HepG2 (cell line): Measurements from ENCODE around the gene STK24. TPM values are rescaled to one million over a fixed set of nuclear protein-coding genes. Genes with fewer than 3 reads are reported as not detected.

Experiments
- ARID3A ChIP-seq: IDR thresholded peaks from 2 replicates; pipeline ENCODE4 v1.6.1; 2012; ENCODE audit warnings: low read depth, low read length, improper control_type of control experiment
- FOXO4 ChIP-seq: sonication (generic); formaldehyde crosslinking; conservative IDR thresholded peaks from 2 replicates; pipeline ENCODE4 v1.8.1; 2023; ENCODE audit warnings: missing genetic modification reagents
- GMEB1 ChIP-seq: sonication (generic); formaldehyde crosslinking; IDR thresholded peaks from 2 replicates; pipeline ENCODE4 v1.5.1; 2020; ENCODE audit warnings: missing genetic modification reagents, mild to moderate bottlenecking, borderline replicate concordance
- KLF11 ChIP-seq: IDR thresholded peaks from 2 replicates; pipeline ENCODE4 v1.6.1; 2016; ENCODE audit warnings: missing compliant biosample characterization
- KLF9 ChIP-seq: IDR thresholded peaks from 2 replicates; pipeline ENCODE4 v1.6.1; 2016; ENCODE audit warnings: low read depth
- MAF1 ChIP-seq: sonication (generic); formaldehyde crosslinking; IDR thresholded peaks from 2 replicates; pipeline ENCODE4 v1.5.0; 2020; ENCODE audit warnings: missing genetic modification reagents, borderline replicate concordance
- PCBP1 ChIP-seq: fragments of 200-400 bp; formaldehyde crosslinking; IDR thresholded peaks from 2 replicates; pipeline ENCODE4 v1.6.1; 2017; ENCODE audit warnings: mild to moderate bottlenecking, low read depth, low read length, borderline replicate concordance
- SNAPC5 ChIP-seq: sonication (generic); formaldehyde crosslinking; IDR thresholded peaks from 2 replicates; pipeline ENCODE4 v1.8.1; 2023; ENCODE audit warnings: mild to moderate bottlenecking, missing genetic modification reagents, borderline replicate concordance
- ZBTB10 ChIP-seq: sonication (generic); formaldehyde crosslinking; IDR thresholded peaks from 2 replicates; pipeline ENCODE4 v1.4.0; 2020; ENCODE audit warnings: missing genetic modification reagents, borderline replicate concordance
- ZNF138 ChIP-seq: sonication (generic); formaldehyde crosslinking; IDR thresholded peaks from 2 replicates; pipeline ENCODE4 v1.5.0; 2020; ENCODE audit warnings: mild to moderate bottlenecking, low read depth, missing genetic modification reagents
- ZNF143 ChIP-seq: sonication (generic); formaldehyde crosslinking; IDR thresholded peaks from 2 replicates; pipeline ENCODE4 v1.4.0; 2020; ENCODE audit warnings: missing genetic modification reagents
- ZNF382 ChIP-seq: sonication (generic); formaldehyde crosslinking; IDR thresholded peaks from 2 replicates; pipeline ENCODE4 v1.5.0; 2020; ENCODE audit warnings: missing genetic modification reagents, mild to moderate bottlenecking, borderline replicate concordance
- ZNF703 ChIP-seq: sonication (generic); formaldehyde crosslinking; IDR thresholded peaks from 2 replicates; pipeline ENCODE4 v1.5.1; 2020; ENCODE audit warnings: missing genetic modification reagents, mild to moderate bottlenecking, moderate library complexity, borderline replicate concordance
- polyA plus RNA-seq, 8 experiments: library from polyadenylated mRNA; depleted of rRNA in 3 of 8; stranded (reverse) in 7 of 8; unstranded in 1 of 8; fragments of >200 nt; fragmentation: Illumina TruSeq in 4 of 8; extraction: Trizol in 4 of 8; gene quantifications; 2 replicates each; pipeline versions ENCODE4 v1.2.1 to v1.2.3, GENCODE V29; 2011 to 2016; ENCODE audit warnings: low read depth in 4 of 8, missing spikeins in 1 of 8, mixed read lengths in 1 of 8; ENCODE audit not compliant: insufficient read depth in 1 of 8
- total RNA-seq, 5 experiments: library from RNA; depleted of rRNA; stranded (reverse); fragments of >200 nt; fragmentation: Illumina TruSeq; extraction: Trizol; gene quantifications; 2 replicates each; pipeline ENCODE4 v1.2.3, GENCODE V29; 2016; ENCODE audit warnings: low read depth in 1 of 5
- TF ChIP-seq, protein P1 (sequence below): IDR thresholded peaks from 2 replicates; pipeline ENCODE4 v1.6.1; 2016; ENCODE audit warnings: low read depth, borderline replicate concordance
- TF ChIP-seq, protein P2 (sequence below): sonication (generic); formaldehyde crosslinking; IDR thresholded peaks from 2 replicates; pipeline ENCODE4 v1.5.1; 2020; ENCODE audit warnings: missing genetic modification reagents, mild to moderate bottlenecking, borderline replicate concordance

Gene STK24
- total and polyA plus RNA-seq, 2 of the 13 experiments (the other 11 are each of a cell fraction or from before 2014, with no cell fraction given) = 51.3 to 73.0 TPM

- peak; percentile 32; the same call in 1 of the 2 replicates for TF ChIP-seq ARID3A
- TF ChIP-seq, protein P1, sequence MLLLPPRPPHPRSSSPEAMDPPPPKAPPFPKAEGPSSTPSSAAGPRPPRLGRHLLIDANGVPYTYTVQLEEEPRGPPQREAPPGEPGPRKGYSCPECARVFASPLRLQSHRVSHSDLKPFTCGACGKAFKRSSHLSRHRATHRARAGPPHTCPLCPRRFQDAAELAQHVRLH (CRISPR knock-in tag) = peak; percentile 98
- no peak for TF ChIP-seq PCBP1
- peak; percentile 68; the same call in 1 of the 2 replicates for TF ChIP-seq ZNF703
- 0 out of 2 replicates have a peak, but pooled peaks have one; percentile 64 for TF ChIP-seq ZBTB10 (CRISPR knock-in tag)
- TF ChIP-seq SNAPC5 (CRISPR knock-in tag) = peak; percentile 84; the same call in 1 of the 2 replicates
- 0 out of 2 replicates have a peak, but pooled peaks have one; percentile 74 for TF ChIP-seq ZNF138
- peak; percentile 97 for TF ChIP-seq KLF11
- TF ChIP-seq, protein P2, sequence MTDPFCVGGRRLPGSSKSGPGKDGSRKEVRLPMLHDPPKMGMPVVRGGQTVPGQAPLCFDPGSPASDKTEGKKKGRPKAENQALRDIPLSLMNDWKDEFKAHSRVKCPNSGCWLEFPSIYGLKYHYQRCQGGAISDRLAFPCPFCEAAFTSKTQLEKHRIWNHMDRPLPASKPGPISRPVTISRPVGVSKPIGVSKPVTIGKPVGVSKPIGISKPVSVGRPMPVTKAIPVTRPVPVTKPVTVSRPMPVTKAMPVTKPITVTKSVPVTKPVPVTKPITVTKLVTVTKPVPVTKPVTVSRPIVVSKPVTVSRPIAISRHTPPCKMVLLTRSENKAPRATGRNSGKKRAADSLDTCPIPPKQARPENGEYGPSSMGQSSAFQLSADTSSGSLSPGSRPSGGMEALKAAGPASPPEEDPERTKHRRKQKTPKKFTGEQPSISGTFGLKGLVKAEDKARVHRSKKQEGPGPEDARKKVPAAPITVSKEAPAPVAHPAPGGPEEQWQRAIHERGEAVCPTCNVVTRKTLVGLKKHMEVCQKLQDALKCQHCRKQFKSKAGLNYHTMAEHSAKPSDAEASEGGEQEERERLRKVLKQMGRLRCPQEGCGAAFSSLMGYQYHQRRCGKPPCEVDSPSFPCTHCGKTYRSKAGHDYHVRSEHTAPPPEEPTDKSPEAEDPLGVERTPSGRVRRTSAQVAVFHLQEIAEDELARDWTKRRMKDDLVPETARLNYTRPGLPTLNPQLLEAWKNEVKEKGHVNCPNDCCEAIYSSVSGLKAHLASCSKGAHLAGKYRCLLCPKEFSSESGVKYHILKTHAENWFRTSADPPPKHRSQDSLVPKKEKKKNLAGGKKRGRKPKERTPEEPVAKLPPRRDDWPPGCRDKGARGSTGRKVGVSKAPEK (CRISPR knock-in tag) = no peak
- no peak for TF ChIP-seq MAF1 (CRISPR knock-in tag)
- TF ChIP-seq GMEB1 = peak; percentile 65
- TF ChIP-seq ZNF382 (CRISPR knock-in tag) = no peak
- TF ChIP-seq ZNF143 = no peak; the same call in 1 of the 2 replicates
- peak; percentile 85 for TF ChIP-seq KLF9 (CRISPR knock-in tag)
- TF ChIP-seq FOXO4 (CRISPR knock-in tag) = peak; percentile 98
These were observed 70.1 kb downstream of the STK24 start (continued) for GRCh38 chr13:98506728-98507230.
